ENCODE results near the gene FAM13C.

DNA sequence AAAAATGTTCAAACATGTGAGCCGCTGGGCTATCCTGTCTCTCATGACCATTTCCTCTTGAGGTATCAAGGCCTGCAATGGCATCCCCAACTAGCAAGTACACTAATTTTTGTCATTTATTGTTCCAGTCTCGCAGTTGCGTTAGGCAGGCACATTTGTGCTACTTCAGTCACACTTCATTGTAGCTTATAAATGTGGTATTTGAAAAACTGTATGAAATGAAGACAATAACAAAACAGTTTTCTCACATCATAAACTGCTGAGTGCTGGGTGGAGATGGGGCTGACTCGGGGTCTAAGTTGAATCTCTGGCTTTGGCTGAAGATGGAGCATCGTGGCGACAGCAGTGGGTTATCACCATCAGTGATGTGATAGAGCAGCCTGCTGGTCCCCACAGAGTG is 92.7 kb downstream of the FAM13C start:
- TF ChIP-seq, protein P1, sequence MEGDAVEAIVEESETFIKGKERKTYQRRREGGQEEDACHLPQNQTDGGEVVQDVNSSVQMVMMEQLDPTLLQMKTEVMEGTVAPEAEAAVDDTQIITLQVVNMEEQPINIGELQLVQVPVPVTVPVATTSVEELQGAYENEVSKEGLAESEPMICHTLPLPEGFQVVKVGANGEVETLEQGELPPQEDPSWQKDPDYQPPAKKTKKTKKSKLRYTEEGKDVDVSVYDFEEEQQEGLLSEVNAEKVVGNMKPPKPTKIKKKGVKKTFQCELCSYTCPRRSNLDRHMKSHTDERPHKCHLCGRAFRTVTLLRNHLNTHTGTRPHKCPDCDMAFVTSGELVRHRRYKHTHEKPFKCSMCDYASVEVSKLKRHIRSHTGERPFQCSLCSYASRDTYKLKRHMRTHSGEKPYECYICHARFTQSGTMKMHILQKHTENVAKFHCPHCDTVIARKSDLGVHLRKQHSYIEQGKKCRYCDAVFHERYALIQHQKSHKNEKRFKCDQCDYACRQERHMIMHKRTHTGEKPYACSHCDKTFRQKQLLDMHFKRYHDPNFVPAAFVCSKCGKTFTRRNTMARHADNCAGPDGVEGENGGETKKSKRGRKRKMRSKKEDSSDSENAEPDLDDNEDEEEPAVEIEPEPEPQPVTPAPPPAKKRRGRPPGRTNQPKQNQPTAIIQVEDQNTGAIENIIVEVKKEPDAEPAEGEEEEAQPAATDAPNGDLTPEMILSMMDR (IDR thresholded peaks at IDR 0.05), result no peak
- no peak for TF ChIP-seq POLR2A (IDR thresholded peaks at IDR 0.05)
